ENCODE data around the gene AKR1C4. TPM values are rescaled to one million over a fixed set of nuclear protein-coding genes. Genes with fewer than 3 reads are reported as not detected.
"Not testable (repeated sequence)": the region's sequence is repeated elsewhere in the genome, so short reads cannot be mapped to it uniquely, and the experiment has no call there.

The AKR1C4 gene
- total RNA-seq, 1 donor from 2014 or later: not detected

DNA sequence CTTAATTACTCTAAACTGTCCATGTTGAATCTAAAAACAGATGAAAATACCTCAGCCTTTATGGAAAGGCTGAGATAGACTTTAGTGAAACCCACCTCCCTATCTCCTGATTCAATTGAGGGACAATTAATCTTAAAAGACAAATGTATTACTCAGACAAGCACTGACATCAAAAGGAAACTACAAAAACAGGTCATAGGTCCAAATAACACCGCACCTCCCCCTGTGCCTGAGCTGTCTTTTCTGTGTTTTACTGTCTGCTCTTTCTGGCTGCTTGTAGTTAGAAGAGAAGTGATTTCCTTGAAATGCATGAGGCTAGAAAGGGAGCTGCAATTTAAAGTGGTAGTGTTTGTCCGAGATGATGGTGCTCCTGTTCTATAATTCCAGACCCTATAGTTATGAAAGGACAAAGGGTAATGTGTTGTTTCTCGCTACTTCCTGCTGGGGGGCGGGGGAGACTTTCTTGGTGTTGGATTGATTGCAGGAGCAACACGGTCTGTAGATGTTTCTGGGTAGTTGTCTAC lies 27.7 kb upstream of the AKR1C4 start:
- DNase-seq (ENCODE audit: low read depth): no peak
- Histone ChIP-seq H3K27me3 (ENCODE audit: control insufficient read depth, insufficient read depth, low read length) (no peaks in the 10 kb centered on the region), H3K4me3 (ENCODE audit: low read depth, low read length) (no peak overlapping the region), H3K36me3 (ENCODE audit: control insufficient read depth, insufficient read depth, low read length) (no peaks in the 10 kb centered on the region)
- TF ChIP-seq, protein P1, sequence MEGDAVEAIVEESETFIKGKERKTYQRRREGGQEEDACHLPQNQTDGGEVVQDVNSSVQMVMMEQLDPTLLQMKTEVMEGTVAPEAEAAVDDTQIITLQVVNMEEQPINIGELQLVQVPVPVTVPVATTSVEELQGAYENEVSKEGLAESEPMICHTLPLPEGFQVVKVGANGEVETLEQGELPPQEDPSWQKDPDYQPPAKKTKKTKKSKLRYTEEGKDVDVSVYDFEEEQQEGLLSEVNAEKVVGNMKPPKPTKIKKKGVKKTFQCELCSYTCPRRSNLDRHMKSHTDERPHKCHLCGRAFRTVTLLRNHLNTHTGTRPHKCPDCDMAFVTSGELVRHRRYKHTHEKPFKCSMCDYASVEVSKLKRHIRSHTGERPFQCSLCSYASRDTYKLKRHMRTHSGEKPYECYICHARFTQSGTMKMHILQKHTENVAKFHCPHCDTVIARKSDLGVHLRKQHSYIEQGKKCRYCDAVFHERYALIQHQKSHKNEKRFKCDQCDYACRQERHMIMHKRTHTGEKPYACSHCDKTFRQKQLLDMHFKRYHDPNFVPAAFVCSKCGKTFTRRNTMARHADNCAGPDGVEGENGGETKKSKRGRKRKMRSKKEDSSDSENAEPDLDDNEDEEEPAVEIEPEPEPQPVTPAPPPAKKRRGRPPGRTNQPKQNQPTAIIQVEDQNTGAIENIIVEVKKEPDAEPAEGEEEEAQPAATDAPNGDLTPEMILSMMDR (IDR thresholded peaks at IDR 0.05; ENCODE audit: insufficient read depth, low read length, poor library complexity, severe bottlenecking): no peak

DNA sequence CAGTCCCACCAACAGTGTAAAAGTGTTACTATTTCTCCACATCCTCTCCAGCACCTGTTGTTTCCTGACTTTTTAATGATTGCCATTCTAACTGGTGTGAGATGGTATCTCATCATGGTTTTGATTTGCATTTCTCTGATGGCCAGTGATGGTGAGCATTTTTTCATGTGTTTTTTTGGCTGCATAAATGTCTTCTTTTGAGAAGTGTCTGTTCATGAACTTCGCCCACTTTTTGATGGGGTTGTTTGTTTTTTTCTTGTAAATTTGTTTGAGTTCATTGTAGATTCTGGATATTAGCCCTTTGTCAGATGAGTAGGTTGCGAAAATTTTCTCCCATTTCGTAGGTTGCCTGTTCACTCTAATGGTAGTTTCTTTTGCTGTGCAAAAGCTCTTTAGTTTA lies 21.1 kb upstream of the AKR1C4 start:
- H3K4me3 ChIP-seq (ENCODE audit: low read depth, low read length); DNase-seq (ENCODE audit: low read depth); H3K36me3 ChIP-seq (ENCODE audit: control insufficient read depth, insufficient read depth, low read length); H3K27me3 ChIP-seq (ENCODE audit: control insufficient read depth, insufficient read depth, low read length): not testable (repeated sequence)

DNA sequence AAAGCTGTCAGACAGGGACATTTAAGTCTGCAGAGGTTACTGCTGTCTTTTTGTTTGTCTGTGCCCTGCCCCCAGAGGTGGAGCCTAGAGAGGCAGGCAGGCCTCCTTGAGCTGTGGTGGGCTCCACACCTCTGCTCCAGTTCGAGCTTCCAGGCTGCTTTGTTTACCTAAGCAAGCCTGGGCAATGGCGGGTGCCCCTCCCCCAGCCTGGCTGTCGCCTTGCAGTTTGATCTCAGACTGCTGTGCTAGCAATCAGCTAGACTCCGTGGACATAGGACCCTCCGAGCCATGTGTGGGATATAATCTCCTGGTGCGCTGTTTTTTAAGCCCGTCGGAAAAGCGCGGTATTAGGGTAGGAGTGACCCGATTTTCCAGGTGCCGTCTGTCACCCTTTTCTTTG lies 16.1 kb upstream of the AKR1C4 start:
- DNase-seq (ENCODE audit: low read depth); H3K36me3 ChIP-seq (ENCODE audit: control insufficient read depth, insufficient read depth, low read length); H3K4me3 ChIP-seq (ENCODE audit: low read depth, low read length); H3K27me3 ChIP-seq (ENCODE audit: control insufficient read depth, insufficient read depth, low read length): not testable (repeated sequence)

DNA sequence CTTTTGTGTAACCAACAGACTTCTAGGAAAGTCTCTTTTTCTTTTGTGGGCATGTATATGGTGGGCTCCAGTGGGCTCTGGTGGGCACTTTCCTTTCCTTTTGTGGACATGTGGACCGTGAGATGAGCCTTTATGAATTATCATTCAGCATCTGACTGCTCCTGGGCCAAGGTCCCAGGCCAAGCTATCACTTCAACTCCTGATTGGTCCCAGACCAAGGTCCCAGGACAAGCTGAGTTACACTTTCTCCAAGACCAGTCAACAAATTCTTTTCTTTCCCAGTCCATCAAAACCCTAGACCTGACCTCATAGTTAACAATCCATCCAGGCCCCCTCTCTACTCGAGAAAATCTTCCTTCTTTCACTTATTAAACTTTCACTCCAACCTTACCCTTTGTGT lies 12.7 kb upstream of the AKR1C4 start:
- H3K27me3 ChIP-seq (ENCODE audit: control insufficient read depth, insufficient read depth, low read length): no peaks in the 10 kb centered on the region
- no peak for DNase-seq (ENCODE audit: low read depth)
- H3K4me3 ChIP-seq (ENCODE audit: low read depth, low read length): no peak overlapping the region
- H3K36me3 ChIP-seq (ENCODE audit: control insufficient read depth, insufficient read depth, low read length): no peaks in the 10 kb centered on the region
- TF ChIP-seq, protein P1 (IDR thresholded peaks at IDR 0.05; ENCODE audit: insufficient read depth, low read length, poor library complexity, severe bottlenecking): no peak

DNA sequence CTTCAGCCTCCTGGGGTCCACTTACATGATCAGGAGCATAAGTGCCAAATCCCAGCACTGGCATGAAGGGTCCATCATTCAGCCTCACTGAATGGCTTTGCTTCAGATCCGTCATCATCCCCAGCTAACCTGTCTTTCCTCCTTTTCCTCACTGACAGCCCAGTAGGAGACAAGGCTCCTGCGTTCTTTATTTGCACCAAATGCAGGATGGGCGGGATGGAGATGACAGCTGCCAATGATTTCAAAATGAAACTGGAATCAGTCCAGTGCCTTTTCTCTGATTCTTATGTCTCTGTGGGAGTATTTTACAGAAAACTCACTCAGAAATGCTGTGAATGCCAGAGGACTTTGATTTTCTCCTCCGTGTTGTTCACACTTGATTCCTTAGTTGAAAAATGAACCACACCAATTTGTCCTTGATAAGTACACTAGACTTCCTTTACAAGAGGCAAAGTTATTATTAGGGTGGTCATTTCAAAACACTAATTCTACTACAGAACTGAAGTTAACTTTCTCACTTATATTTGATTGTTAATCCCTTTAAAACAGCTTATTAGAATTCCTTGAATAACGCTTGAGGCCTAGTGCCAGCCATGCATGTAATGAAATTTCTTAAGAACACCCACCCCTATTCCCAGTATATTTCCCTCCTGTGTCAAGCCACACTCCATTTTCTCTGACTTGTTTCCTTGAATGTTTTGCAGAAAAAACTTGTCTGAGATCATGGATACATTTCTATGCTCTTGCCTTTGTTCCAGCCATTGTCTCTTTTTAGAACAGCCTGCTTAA lies 11.5 kb upstream of the AKR1C4 start, which contains the start of gene AKR1C8:
AKR1C8 (minus strand) TSS at position 164 of the 789 bp plus-strand sequence; CDS start at position 118, 46 bp downstream.
- no peaks in the 10 kb centered on the region for H3K27me3 ChIP-seq (ENCODE audit: control insufficient read depth, insufficient read depth, low read length)
- TF ChIP-seq, protein P1 (IDR thresholded peaks at IDR 0.05; ENCODE audit: insufficient read depth, low read length, poor library complexity, severe bottlenecking): no peak
- no peak within 1 kb of the TSS for H3K4me3 ChIP-seq (ENCODE audit: low read depth, low read length)
- DNase-seq (ENCODE audit: low read depth): no peak
- no peaks in the 10 kb centered on the region for H3K36me3 ChIP-seq (ENCODE audit: control insufficient read depth, insufficient read depth, low read length)

DNA sequence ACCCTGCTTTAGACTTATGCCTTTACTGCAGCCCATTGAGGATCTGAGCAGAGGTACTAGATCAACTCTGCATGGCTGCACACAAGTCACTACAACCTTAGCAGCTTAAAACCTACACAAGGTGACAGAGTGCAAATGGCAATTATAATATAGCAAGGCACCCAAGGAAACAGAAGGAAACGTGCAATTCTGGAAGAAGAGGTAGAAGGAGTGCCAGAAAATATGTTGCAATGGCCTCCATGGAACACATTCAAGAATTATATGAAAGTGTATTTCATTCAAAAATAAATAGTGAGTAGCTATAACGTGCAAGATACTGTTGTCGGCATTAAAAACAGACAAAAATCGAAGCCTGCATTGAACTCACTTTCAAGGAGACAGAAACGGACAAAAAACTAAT lies 8.8 kb upstream of the AKR1C4 start:
- no peaks in the 10 kb centered on the region for H3K27me3 ChIP-seq (ENCODE audit: control insufficient read depth, insufficient read depth, low read length)
- no peak for DNase-seq (ENCODE audit: low read depth)
- no peak overlapping the region for H3K4me3 ChIP-seq (ENCODE audit: low read depth, low read length)
- H3K36me3 ChIP-seq (ENCODE audit: control insufficient read depth, insufficient read depth, low read length): no peaks in the 10 kb centered on the region
- TF ChIP-seq, protein P1 (IDR thresholded peaks at IDR 0.05; ENCODE audit: insufficient read depth, low read length, poor library complexity, severe bottlenecking): no peak

DNA sequence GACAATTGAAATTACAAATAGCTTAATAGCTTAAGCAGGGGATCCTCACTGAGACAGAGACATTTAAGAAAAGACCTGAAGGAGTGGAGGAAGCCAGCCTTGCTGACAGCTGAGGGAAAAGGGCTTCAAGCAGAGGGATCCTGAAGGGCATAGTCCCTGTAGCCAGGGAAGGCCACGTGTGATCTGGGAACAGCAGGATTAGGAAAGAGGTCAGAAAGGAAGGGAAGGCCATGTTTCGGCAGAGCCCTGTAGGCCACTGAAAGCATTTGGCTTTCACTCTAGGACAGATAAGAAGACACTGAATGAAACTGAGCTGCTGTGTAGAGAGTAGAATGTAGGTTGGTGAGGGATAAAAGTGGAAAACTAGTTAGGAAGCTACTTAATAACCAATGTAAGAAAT lies 8.3 kb upstream of the AKR1C4 start:
- TF ChIP-seq, protein P1 (IDR thresholded peaks at IDR 0.05; ENCODE audit: insufficient read depth, low read length, poor library complexity, severe bottlenecking): no peak
- Histone ChIP-seq H3K27me3 (ENCODE audit: control insufficient read depth, insufficient read depth, low read length) (no peaks in the 10 kb centered on the region), H3K36me3 (ENCODE audit: control insufficient read depth, insufficient read depth, low read length) (no peaks in the 10 kb centered on the region), H3K4me3 (ENCODE audit: low read depth, low read length) (no peak overlapping the region)
- no peak for DNase-seq (ENCODE audit: low read depth)
